Measurements from ENCODE around the gene GRAMD1A.

The GRAMD1A gene

DNA sequence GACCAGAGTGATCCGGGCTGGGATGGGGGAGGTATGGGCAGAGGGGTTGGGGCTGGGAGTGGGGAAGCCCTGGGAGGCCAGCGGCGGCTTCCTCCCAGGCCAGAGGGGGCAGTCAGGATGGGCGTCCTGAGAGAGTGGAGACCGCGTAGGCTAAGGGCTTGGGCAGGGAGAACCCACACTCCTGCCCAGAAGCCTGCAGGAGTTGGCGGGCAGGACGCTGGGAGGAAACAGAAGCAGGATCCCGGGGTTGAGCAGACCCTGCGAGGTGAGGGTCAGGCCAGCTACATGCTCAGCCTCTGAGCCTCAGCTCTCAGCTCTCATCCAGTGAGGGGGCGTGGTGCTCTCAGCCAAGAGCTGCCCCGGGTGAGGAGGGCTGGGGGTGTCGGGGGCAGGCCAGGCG, 22.3 kb downstream of the GRAMD1A start:
- Histone ChIP-seq H3K4me3 (ENCODE audit: low read depth, low read length) (no peak overlapping the region), H3K27ac (ENCODE audit: extremely low read depth, low read depth, low read length) (no peak overlapping the region), H3K36me3 (ENCODE audit: control insufficient read depth in 2 of 2, insufficient read depth in 1 of 2, low read length in 2 of 2) (peaks cover 100% of the 10 kb centered on the region in 2 experiments), H3K4me1 (ENCODE audit: control insufficient read depth, insufficient read depth, low read length) (no peaks in the 10 kb centered on the region), H3K9me3 (ENCODE audit: control insufficient read depth, insufficient read depth, low read depth, low read length) (no peaks in the 10 kb centered on the region)
- TF ChIP-seq TSHZ1 (tag by site-specific recombination; IDR thresholded peaks at IDR 0.05; ENCODE audit: borderline replicate concordance) (no peak), ZNF639 (tag by site-specific recombination; IDR thresholded peaks at IDR 0.05) (no peak), ZNF571 (tag by site-specific recombination; IDR thresholded peaks at IDR 0.05) (no peak), ZNF560 (tag by site-specific recombination; IDR thresholded peaks at IDR 0.05; ENCODE audit: borderline replicate concordance) (no peak), KLF9 (tag by site-specific recombination; IDR thresholded peaks at IDR 0.05; ENCODE audit: low read depth) (0 out of 2 replicates have a peak, but pooled peaks have one; percentile 32), ZNF394 (tag by site-specific recombination; IDR thresholded peaks at IDR 0.05; ENCODE audit: borderline replicate concordance) (no peak), ZBTB48 (tag by site-specific recombination; IDR thresholded peaks at IDR 0.05) (no peak), GLIS1 (tag by site-specific recombination; IDR thresholded peaks at IDR 0.05) (peak; percentile 42; the same call in 1 of the 2 replicates), ZFHX2 (tag by site-specific recombination; conservative IDR thresholded peaks at IDR 0.05) (peak; percentile 15; the same call in 1 of the 2 replicates)
- TF ChIP-seq, protein P1, sequence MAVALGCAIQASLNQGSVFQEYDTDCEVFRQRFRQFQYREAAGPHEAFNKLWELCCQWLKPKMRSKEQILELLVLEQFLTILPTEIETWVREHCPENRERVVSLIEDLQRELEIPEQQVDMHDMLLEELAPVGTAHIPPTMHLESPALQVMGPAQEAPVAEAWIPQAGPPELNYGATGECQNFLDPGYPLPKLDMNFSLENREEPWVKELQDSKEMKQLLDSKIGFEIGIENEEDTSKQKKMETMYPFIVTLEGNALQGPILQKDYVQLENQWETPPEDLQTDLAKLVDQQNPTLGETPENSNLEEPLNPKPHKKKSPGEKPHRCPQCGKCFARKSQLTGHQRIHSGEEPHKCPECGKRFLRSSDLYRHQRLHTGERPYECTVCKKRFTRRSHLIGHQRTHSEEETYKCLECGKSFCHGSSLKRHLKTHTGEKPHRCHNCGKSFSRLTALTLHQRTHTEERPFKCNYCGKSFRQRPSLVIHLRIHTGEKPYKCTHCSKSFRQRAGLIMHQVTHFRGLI (tag by site-specific recombination; IDR thresholded peaks at IDR 0.05) = no peak
- ChIA-PET CTCF (interaction anchor here (2.0 kb wide), 1 partner anchor 49 kb away, joined by 7 read pairs; no protein-coding TSS in a partner anchor), POLR2A (interaction anchor here (1.2 kb wide), 1 partner anchor 8 kb away, joined by 3 read pairs; no protein-coding TSS in a partner anchor)

- no peaks in the 10 kb centered on the region for H3K9me3 ChIP-seq (ENCODE audit: control insufficient read depth, insufficient read depth, low read depth, low read length)
- CTCF ChIA-PET = interaction anchor here (0.7 kb wide), 2 partner anchors 21 to 90 kb away, joined by 3 to 4 read pairs; no protein-coding TSS in a partner anchor
- no peaks in the 10 kb centered on the region for H3K4me1 ChIP-seq (ENCODE audit: control insufficient read depth, insufficient read depth, low read length)
- TF ChIP-seq PATZ1 (tag by site-specific recombination; IDR thresholded peaks at IDR 0.05) = no peak
- 0 out of 2 replicates have a peak, but pooled peaks have one; percentile 30 for TF ChIP-seq ZNF600 (tag by site-specific recombination; IDR thresholded peaks at IDR 0.05)
- H3K4me3 ChIP-seq (ENCODE audit: low read depth, low read length) = no peak overlapping the region
- H3K36me3 ChIP-seq (ENCODE audit: control insufficient read depth in 2 of 2, insufficient read depth in 1 of 2, low read length in 2 of 2) = peaks cover 94 to 100% of the 10 kb centered on the region in 2 experiments
- POLR2A ChIA-PET = interaction anchor here (1.2 kb wide), 1 partner anchor 9 kb away, joined by 3 read pairs; no protein-coding TSS in a partner anchor
- H3K27ac ChIP-seq (ENCODE audit: extremely low read depth, low read depth, low read length) = no peak overlapping the region
These were observed 23.3 kb downstream of the GRAMD1A start for GRCh38 chr19:35023428-35023827.
